Right lobe of liver (tissue), 6 donors: ENCODE measurements around the gene TMEM205. TPM values are rescaled to one million over a fixed set of nuclear protein-coding genes. Genes with fewer than 3 reads are reported as not detected.
"Not testable (repeated sequence)": the region's sequence is repeated elsewhere in the genome, so short reads cannot be mapped to it uniquely, and the experiment has no call there.

Experiments
- ATAC-seq, 4 donors: fragments of 200-7000 bp; cut with Tn5 transposase; one replicate each; pipeline ENCODE4 v1.9.1; 2020; ENCODE audit warnings: mild to moderate bottlenecking in 4 of 4, moderate library complexity in 4 of 4
- DNase-seq, 3 donors: peaks; one replicate each; pipeline ENCODE4 v3.0.0-alpha.2; 2020
- H3K27ac ChIP-seq, 3 donors: fragments of 200-600 bp; one replicate each; pipeline ENCODE4 v1.8.0; 2022
- H3K27me3 ChIP-seq, 2 donors: fragments of 200-600 bp; one replicate each; pipeline ENCODE4 v1.8.0; 2022
- H3K36me3 ChIP-seq, 4 donors: fragments of 200-600 bp; sonication (generic) in 1 of 4; one replicate each; pipeline versions ENCODE4 v1.5.1 to v1.8.0; 2017 to 2022; ENCODE audit warnings: control low read depth in 1 of 4
- H3K4me1 ChIP-seq, 4 donors: fragments of 200-600 bp; sonication (generic) in 1 of 4; one replicate each; pipeline versions ENCODE4 v1.5.1 to v1.8.0; 2017 to 2022; ENCODE audit warnings: control low read depth in 1 of 4
- H3K4me3 ChIP-seq, 3 donors: fragments of 200-600 bp; one replicate each; pipeline ENCODE4 v1.8.0; 2022
- H3K9me3 ChIP-seq, 4 donors: fragments of 200-600 bp; sonication (generic) in 1 of 4; one replicate each; pipeline versions ENCODE4 v1.5.1 to v1.8.0; 2017 to 2022; ENCODE audit warnings: control low read depth in 1 of 4
- POLR2A ChIP-seq: fragments of 450-650 bp; IDR thresholded peaks from one replicate; pipeline ENCODE4 v1.6.1; 2017; ENCODE audit warnings: antibody characterized with exemption, mild to moderate bottlenecking
- WGBS: methylation state at CpG from one replicate; pipeline ENCODE4 v1.1.6; 2018; ENCODE audit warnings: low coverage, low lambda C conversion rate; ENCODE audit not compliant: insufficient coverage; ENCODE audit errors: missing lambda C conversion rate; 5-methylcytosine and 5-hydroxymethylcytosine counted together
- intact Hi-C, 2 donors: fragments of 100-400 bp; cut with DNase I; formaldehyde crosslinking; loops; one replicate each; pipeline versions ENCODE4 v1.11.2 to v1.14.1; 2022
- total RNA-seq, 6 experiments: library from RNA; depleted of rRNA in 2 of 6; stranded (reverse); fragments of >200 nt in 2 of 6; fragmentation: NEBNext Ultra II Directional in 3 of 6; extraction: Animal tissue kit (Norgen Biotek cat#: 25700) in 3 of 6; gene quantifications; one replicate each; pipeline versions ENCODE4 v1.1.0 to v1.2.4, GENCODE V29; 2016 to 2023
- TF ChIP-seq, protein P1 (sequence below), 4 donors: fragments of 200-600 bp in 3 of 4; fragments of 450-650 bp in 1 of 4; IDR thresholded peaks; one replicate each; pipeline versions ENCODE4 v1.5.1 to v1.8.0; 2016 to 2022; ENCODE audit warnings: antibody characterized with exemption in 4 of 4, mild to moderate bottlenecking in 2 of 4
- donor health status: DM: no; HTN: yes; CAD: no.
- donor health status: DM: no; HTN: no; CAD: no.
- donor health status: DM: no; HTN: no; CAD: no.
- donor health status: DM: no; HTN: yes; CAD: no.
- donor health status: DM: no; HTN: yes; CAD: no.

TMEM205 gene
- total RNA-seq, 6 experiments from 2014 or later, result 138 to 605 (median 165) TPM

- Histone ChIP-seq H3K27ac (no peak overlapping the region), H3K36me3 (no peaks in the 10 kb centered on the region), H3K4me3 (peak overlapping the region; percentile 48 to 53 (median 50)), H3K27me3 (no peaks in the 10 kb centered on the region), H3K9me3 (no peaks in the 10 kb centered on the region), H3K4me1 (peaks cover 0 to 8% (median 2%) of the 10 kb centered on the region in 4 donors)
- TF ChIP-seq POLR2A, result no peak
- TF ChIP-seq, protein P1, sequence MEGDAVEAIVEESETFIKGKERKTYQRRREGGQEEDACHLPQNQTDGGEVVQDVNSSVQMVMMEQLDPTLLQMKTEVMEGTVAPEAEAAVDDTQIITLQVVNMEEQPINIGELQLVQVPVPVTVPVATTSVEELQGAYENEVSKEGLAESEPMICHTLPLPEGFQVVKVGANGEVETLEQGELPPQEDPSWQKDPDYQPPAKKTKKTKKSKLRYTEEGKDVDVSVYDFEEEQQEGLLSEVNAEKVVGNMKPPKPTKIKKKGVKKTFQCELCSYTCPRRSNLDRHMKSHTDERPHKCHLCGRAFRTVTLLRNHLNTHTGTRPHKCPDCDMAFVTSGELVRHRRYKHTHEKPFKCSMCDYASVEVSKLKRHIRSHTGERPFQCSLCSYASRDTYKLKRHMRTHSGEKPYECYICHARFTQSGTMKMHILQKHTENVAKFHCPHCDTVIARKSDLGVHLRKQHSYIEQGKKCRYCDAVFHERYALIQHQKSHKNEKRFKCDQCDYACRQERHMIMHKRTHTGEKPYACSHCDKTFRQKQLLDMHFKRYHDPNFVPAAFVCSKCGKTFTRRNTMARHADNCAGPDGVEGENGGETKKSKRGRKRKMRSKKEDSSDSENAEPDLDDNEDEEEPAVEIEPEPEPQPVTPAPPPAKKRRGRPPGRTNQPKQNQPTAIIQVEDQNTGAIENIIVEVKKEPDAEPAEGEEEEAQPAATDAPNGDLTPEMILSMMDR (IDR thresholded peaks at IDR 0.05), result no peak
- intact Hi-C loops, result no loop called here
- ATAC-seq (no peak), DNase-seq (no peak)
- no CpG with 5 or more reads among the region's 6 CpGs for WGBS
Observed at GRCh38 chr19:11356074-11356397, 10.0 kb upstream of the TMEM205 start.

GRCh38 chr19:11355160-11356073, 9.3 kb upstream of the TMEM205 start, which contains the start of gene PLPPR2:
Gene PLPPR2 (plus strand): TSS chr19:11355432. CDS start chr19:11357674, 2,242 bp downstream.
- H3K36me3 ChIP-seq, result no peaks in the 10 kb centered on the region
- peak; percentile 71 for TF ChIP-seq POLR2A
- TF ChIP-seq, protein P1 (IDR thresholded peaks at IDR 0.05), result no peak
- no peaks in the 10 kb centered on the region for H3K9me3 ChIP-seq
- H3K4me3 ChIP-seq, result peak within 1 kb of the TSS; percentile 48 to 53 (median 50)
- H3K27me3 ChIP-seq, result no peaks in the 10 kb centered on the region
- H3K4me1 ChIP-seq, result peaks cover 0 to 5% (median 0%) of the 10 kb centered on the region in 4 donors
- peak within 1 kb of the TSS in 1 of 3 donors; percentile 8 for H3K27ac ChIP-seq
- intact Hi-C loops, result no loop called here
- DNase-seq (peak; percentile 92 to 94 (median 93)), ATAC-seq (peak; percentile 94 to 98 (median 95))
- 2% methylated on average over 28 of the region's 62 CpGs for WGBS

DNA sequence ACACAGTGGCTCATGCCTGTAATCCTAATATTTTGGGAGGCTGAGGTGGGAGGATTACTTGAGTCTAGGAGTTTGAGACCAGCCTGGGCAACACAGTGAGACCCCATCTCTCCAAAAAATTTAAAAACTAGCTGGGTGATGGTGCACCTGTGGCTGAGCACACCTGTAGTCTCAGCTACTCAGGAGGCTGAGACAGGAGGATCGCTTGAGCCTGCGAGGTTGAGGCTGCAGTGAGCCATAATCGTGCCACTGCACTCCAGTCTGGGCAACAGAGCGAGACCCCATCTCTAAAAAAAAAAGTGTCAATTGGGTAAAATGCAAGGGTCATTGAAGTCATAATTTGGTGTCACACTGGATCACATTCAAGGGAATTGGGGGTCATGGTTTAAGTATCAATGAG, 8.0 kb upstream of the TMEM205 start:
- H3K9me3 ChIP-seq, ATAC-seq, H3K27me3 ChIP-seq, H3K36me3 ChIP-seq, H3K4me3 ChIP-seq, H3K27ac ChIP-seq, DNase-seq, H3K4me1 ChIP-seq, intact Hi-C loops: not testable (repeated sequence)
- 100% methylated on average over 4 of the region's 4 CpGs for WGBS

- 88% methylated on average over 2 of the region's 4 CpGs for WGBS
Observed at GRCh38 chr19:11349171-11349570, 3.1 kb upstream of the TMEM205 start.

More at GRCh38 chr19:11349171-11349570, 3.1 kb upstream of the TMEM205 start:
- ATAC-seq, result no peak
- no peaks in the 10 kb centered on the region for H3K27me3 ChIP-seq
- no peaks in the 10 kb centered on the region for H3K9me3 ChIP-seq
- no peak overlapping the region for H3K4me3 ChIP-seq
- no peak for TF ChIP-seq POLR2A
- TF ChIP-seq, protein P1 (IDR thresholded peaks at IDR 0.05), result no peak
- no peak for DNase-seq
- no peaks in the 10 kb centered on the region for H3K36me3 ChIP-seq
- intact Hi-C loops, result no loop called here
- no peak overlapping the region for H3K27ac ChIP-seq
- peaks cover 0 to 18% (median 1%) of the 10 kb centered on the region in 4 donors for H3K4me1 ChIP-seq
